Globus pallidus (tissue), 1 donor: ENCODE measurements around the gene PPIG.
A peak's percentile ranks its signal among the peaks of the same experiment; 100 is the strongest.
"Not testable (repeated sequence)": the region's sequence is repeated elsewhere in the genome, so short reads cannot be mapped to it uniquely, and the experiment has no call there.

Source experiments
- DNase-seq: peaks from one replicate; pipeline ENCODE4 v3.0.0-alpha.2; 2015; ENCODE audit warnings: low spot score

The PPIG gene

GRCh38 chr2:169584005-169584877 is at the start of gene PPIG:
Gene PPIG, plus strand, starts transcription at chr2:169584351. Its CDS starts 19,691 bp downstream, at chr2:169604042.
- DNase-seq, result peak; percentile 91

GRCh38 chr2:169539460-169539859 is 44.7 kb upstream of the PPIG start:
- not testable (repeated sequence) for DNase-seq

GRCh38 chr2:169540146-169540545 is 44.0 kb upstream of the PPIG start:
- no peak for DNase-seq

GRCh38 chr2:169542433-169542832 is 41.7 kb upstream of the PPIG start:
- no peak for DNase-seq

- no peak for DNase-seq
Observed at GRCh38 chr2:169546756-169547155, 37.4 kb upstream of the PPIG start.

GRCh38 chr2:169561364-169561763 is 22.8 kb upstream of the PPIG start:
- DNase-seq, result no peak

- DNase-seq, result not testable (repeated sequence)
Observed at GRCh38 chr2:169562084-169562483, 22.1 kb upstream of the PPIG start.

- DNase-seq, result no peak
Observed at GRCh38 chr2:169562519-169562918, 21.6 kb upstream of the PPIG start.

GRCh38 chr2:169565686-169566085 is 18.5 kb upstream of the PPIG start:
- DNase-seq, result no peak

GRCh38 chr2:169569948-169570347 is 14.2 kb upstream of the PPIG start:
- no peak for DNase-seq

- not testable (repeated sequence) for DNase-seq
Observed at GRCh38 chr2:169570752-169571151, 13.4 kb upstream of the PPIG start.

- DNase-seq, result no peak
Observed at GRCh38 chr2:169571571-169571970, 12.6 kb upstream of the PPIG start.

GRCh38 chr2:169572189-169572588 is 12.0 kb upstream of the PPIG start:
- no peak for DNase-seq

GRCh38 chr2:169572821-169573159 is 11.4 kb upstream of the PPIG start:
- DNase-seq, result no peak

GRCh38 chr2:169573160-169573973 is 10.8 kb upstream of the PPIG start, which contains the start of gene FASTKD1:
Gene FASTKD1, minus strand, starts transcription at chr2:169573865. Its CDS starts 1,836 bp downstream, at chr2:169572029.
- peak; percentile 90 for DNase-seq

GRCh38 chr2:169573974-169574299 is 10.2 kb upstream of the PPIG start:
- no peak for DNase-seq

GRCh38 chr2:169574539-169574938 is 9.6 kb upstream of the PPIG start:
- not testable (repeated sequence) for DNase-seq

GRCh38 chr2:169575264-169575663 is 8.9 kb upstream of the PPIG start:
- DNase-seq, result not testable (repeated sequence)

GRCh38 chr2:169579044-169579443 is 5.1 kb upstream of the PPIG start:
- no peak for DNase-seq

- not testable (repeated sequence) for DNase-seq
Observed at GRCh38 chr2:169582552-169583266, 1.4 kb upstream of the PPIG start.

- no peak for DNase-seq
Observed at GRCh38 chr2:169583518-169583917, 633 bp upstream of the PPIG start.

- DNase-seq, result no peak
Observed at GRCh38 chr2:169585673-169586072, 1.5 kb downstream of the PPIG start.
